GM06990 (cell line): ENCODE measurements around the gene KCNH5.

Experiments used
- DNase-seq: peaks from one replicate; pipeline ENCODE4 v3.0.0-alpha.2; 2011; ENCODE audit not compliant: insufficient read length; ENCODE audit errors: extremely low read depth
- H3K27me3 ChIP-seq: replicated peaks from 2 replicates; pipeline ENCODE4 v1.6.0; 2011; ENCODE audit warnings: low read length; ENCODE audit not compliant: control insufficient read depth, insufficient read depth
- H3K36me3 ChIP-seq: 2 replicates; pipeline ENCODE4 v1.5.1; 2011; ENCODE audit warnings: low read length; ENCODE audit not compliant: control insufficient read depth, insufficient read depth
- H3K4me3 ChIP-seq: replicated peaks from 2 replicates; pipeline ENCODE4 v1.5.1; 2011; ENCODE audit warnings: low read depth, mild to moderate bottlenecking, control low read depth, low read length
- TF ChIP-seq, protein P1 (sequence below): IDR thresholded peaks from 2 replicates; pipeline ENCODE4 v1.5.1; 2011; ENCODE audit warnings: low read length, control low read depth, mild to moderate bottlenecking, inconsistent platforms; ENCODE audit not compliant: insufficient read depth, poor library complexity, severe bottlenecking

The KCNH5 gene

DNA sequence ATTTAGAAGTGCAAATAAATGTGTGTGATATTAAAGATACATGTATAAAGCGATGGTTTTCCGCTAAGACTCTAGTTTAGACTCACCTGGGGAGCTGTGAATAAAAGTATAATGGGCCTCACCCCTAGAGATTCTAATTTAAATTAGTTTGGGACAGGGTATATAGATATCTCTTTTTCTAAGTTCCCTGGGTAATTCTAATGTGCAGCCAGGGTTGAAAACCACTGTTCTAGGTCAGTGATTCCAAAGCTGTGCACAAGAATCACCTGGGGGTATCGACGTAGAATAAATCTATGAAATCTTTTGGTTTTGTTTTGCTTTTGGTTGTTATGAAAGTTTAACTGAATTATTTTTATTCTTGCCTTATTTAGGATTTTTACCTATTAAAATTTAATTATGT, 302.1 kb downstream of the KCNH5 start:
- TF ChIP-seq, protein P1, sequence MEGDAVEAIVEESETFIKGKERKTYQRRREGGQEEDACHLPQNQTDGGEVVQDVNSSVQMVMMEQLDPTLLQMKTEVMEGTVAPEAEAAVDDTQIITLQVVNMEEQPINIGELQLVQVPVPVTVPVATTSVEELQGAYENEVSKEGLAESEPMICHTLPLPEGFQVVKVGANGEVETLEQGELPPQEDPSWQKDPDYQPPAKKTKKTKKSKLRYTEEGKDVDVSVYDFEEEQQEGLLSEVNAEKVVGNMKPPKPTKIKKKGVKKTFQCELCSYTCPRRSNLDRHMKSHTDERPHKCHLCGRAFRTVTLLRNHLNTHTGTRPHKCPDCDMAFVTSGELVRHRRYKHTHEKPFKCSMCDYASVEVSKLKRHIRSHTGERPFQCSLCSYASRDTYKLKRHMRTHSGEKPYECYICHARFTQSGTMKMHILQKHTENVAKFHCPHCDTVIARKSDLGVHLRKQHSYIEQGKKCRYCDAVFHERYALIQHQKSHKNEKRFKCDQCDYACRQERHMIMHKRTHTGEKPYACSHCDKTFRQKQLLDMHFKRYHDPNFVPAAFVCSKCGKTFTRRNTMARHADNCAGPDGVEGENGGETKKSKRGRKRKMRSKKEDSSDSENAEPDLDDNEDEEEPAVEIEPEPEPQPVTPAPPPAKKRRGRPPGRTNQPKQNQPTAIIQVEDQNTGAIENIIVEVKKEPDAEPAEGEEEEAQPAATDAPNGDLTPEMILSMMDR, result no peak

DNA sequence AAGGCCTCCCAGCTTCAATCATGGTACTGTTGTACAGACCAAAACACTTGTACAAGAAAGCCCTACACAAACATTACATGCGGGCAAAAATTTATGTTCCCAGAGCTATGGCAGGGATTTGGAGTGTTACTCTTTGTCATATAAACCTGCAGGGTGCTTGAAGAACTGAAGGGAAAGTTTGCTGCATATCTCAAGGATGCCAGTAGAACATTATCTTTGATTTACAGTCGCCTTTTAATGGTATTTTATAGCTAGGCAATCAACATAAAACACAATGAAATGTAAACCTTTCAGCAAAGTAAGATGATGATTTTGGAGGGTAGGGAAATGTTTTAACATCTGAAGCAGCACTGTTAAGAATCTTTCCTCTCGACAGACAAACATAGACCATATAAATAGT, 305.6 kb downstream of the KCNH5 start:
- DNase-seq, result no peak
- no peaks in the 10 kb centered on the region for H3K27me3 ChIP-seq
- H3K36me3 ChIP-seq, result no peaks in the 10 kb centered on the region
- H3K4me3 ChIP-seq, result no peak overlapping the region
- TF ChIP-seq, protein P1, result no peak

More for the DNA sequence above, 302.1 kb downstream of the KCNH5 start:
- H3K27me3 ChIP-seq, result no peaks in the 10 kb centered on the region
- no peak for DNase-seq
- H3K4me3 ChIP-seq, result no peak overlapping the region
- no peaks in the 10 kb centered on the region for H3K36me3 ChIP-seq

DNA sequence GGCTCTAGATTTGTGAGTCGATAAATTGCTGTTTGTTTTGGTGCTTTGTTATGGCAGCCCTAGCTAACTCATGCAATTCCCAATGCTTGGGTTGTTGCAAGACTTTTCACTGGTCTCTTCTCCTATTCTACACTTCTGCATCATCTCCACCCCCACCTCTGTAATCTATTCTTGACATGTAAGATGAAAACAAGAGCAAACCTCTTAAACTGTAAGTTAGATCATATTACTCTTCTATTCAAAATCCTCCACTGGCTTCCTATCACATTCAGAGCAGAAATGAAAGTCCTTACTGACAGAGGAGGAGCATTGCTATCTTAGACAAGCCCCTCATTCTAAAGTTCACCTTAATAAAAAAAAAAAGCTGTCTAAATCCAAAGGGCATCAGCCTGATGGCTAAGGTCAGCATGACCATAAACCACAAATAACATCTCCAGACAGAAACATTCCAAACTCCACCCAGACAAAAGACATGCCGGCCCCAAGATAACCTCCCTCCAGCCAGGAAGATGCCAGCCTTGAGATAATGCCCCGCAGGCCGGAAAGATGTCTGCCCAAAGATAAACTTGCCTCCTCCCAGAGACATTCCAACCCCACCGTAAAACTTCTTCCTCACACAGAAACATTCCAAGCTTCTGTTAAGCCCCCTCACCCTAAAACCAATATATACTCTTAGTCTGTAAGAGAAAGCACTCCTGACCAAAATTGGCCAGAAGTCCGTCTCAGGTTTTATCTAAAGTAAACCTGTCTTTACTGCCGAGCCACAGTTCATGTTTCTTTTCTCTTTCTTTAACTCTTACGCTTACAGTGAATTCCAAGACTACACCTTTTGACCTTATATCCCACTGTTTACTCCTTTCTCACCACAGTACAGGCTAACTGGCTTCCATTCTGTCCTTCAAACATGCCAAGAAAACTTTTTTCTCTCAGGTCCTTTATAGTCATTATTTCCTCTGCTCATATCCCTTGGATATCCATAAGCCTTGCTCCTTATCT, 308.9 kb downstream of the KCNH5 start:
- DNase-seq, result no peak
- no peaks in the 10 kb centered on the region for H3K27me3 ChIP-seq
- TF ChIP-seq, protein P1, result no peak
- no peaks in the 10 kb centered on the region for H3K36me3 ChIP-seq
- H3K4me3 ChIP-seq, result no peak overlapping the region

- TF ChIP-seq, protein P1, result no peak
- no peak for DNase-seq
- Histone ChIP-seq H3K36me3 (no peaks in the 10 kb centered on the region), H3K27me3 (no peaks in the 10 kb centered on the region), H3K4me3 (no peak overlapping the region)
Measured at GRCh38 chr14:62734831-62735230, 310.4 kb downstream of the KCNH5 start.

DNA sequence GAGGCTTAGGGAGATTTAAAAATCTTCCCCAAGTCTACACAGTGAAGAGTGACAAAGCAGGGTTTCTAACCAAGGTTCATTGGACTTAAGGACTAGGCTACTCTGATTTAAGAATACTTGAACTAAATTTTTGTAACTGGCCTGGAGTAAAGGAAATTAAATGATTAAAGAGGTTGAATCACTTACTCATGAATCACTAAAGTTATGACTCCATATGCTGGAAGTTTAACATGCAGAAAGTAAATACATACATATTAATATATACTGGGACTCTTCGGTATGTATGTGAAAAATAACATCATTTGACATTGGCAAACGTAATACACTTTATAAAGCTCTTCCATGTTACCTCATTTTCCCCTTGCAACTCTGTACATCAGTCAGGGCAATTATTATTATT, 322.9 kb downstream of the KCNH5 start:
- H3K36me3 ChIP-seq, result no peaks in the 10 kb centered on the region
- H3K4me3 ChIP-seq, result no peak overlapping the region
- DNase-seq, result no peak
- H3K27me3 ChIP-seq, result no peaks in the 10 kb centered on the region
- TF ChIP-seq, protein P1, result no peak
